Measurements from ENCODE around the gene RAPGEF2. TPM values are rescaled to one million over a fixed set of nuclear protein-coding genes. Genes with fewer than 3 reads are reported as not detected.

RAPGEF2 gene
- total and polyA plus RNA-seq, 2 donors (not counting 3 experiments of a cell fraction or from before 2014, with no cell fraction given), result 28.7 to 55.2 TPM

DNA sequence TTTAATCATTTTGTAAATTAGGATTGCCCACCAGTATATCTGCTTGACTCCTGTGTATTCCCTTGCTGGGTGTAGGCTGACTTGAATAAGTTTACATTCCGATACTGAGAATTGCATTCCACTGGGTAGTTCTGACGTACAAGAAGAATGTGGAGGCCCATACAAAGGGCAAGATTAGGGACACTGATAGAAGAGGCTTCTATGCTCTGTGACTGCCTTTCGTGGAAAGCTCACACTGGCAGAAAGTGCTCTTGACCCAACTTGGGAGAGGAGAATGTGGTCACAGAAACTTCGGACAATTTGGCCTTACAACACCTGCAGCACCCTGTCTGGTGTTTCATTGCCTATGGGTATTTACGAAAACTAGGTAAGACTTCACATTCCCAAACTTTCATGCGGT, 126.3 kb downstream of the RAPGEF2 start:
- FAIRE-seq (no peak), DNase-seq (ENCODE audit: low read depth, low spot score) (peak; percentile 51)
- Histone ChIP-seq H3K4me1 (ENCODE audit: control insufficient read depth, extremely low read depth, insufficient read depth, low read length) (peaks cover 22% of the 10 kb centered on the region), H3K4me3 (replicated peaks in 1 of 3; ENCODE audit: insufficient read depth in 1 of 3, low read depth in 1 of 3, low read length in 3 of 3) (no peak overlapping the region), H3K9me1 (replicated peaks; ENCODE audit: control insufficient read depth, extremely low read depth, insufficient read depth, low read length) (no peaks in the 10 kb centered on the region), H3K27ac (ENCODE audit: insufficient read depth, low read depth, low read length) (peak overlapping the region; percentile 16), H3K4me2 (ENCODE audit: insufficient read depth, low read length) (peak overlapping the region; percentile 78), H3K79me2 (ENCODE audit: control insufficient read depth, insufficient read depth, low read length) (peaks cover 43% of the 10 kb centered on the region), H3K9me3 (replicated peaks; ENCODE audit: control insufficient read depth, insufficient read depth, low read length) (no peaks in the 10 kb centered on the region), H4K20me1 (replicated peaks; ENCODE audit: control insufficient read depth, extremely low read depth, insufficient read depth, low read length) (no peaks in the 10 kb centered on the region), H3K9ac (replicated peaks; ENCODE audit: extremely low read depth, insufficient read depth, low read length) (peak overlapping the region; percentile 43), H3K36me3 (ENCODE audit: control insufficient read depth in 2 of 2, extremely low read depth in 1 of 2, insufficient read depth in 2 of 2, low read length in 2 of 2) (no peaks in the 10 kb centered on the region), H3K27me3 (ENCODE audit: control insufficient read depth in 2 of 2, insufficient read depth in 2 of 2, low read length in 2 of 2) (no peaks in the 10 kb centered on the region), H2AFZ (ENCODE audit: low read depth, low read length) (no peak overlapping the region)
- BruUV-seq (replicated peaks), result no TSS peak
- intact Hi-C loops (cut with micrococcal nuclease), result loop anchor here (2.0 to 5.0 kb wide), 4 partner anchors 24 to 208 kb away; no protein-coding TSS in a partner anchor
- ChIA-PET POLR2A (no interaction called here), CTCF (interaction anchor here (1.3 to 1.7 kb wide), 3 partner anchors 27 to 226 kb away, joined by 4 to 5 read pairs (median 5); no protein-coding TSS in a partner anchor)
- dilution Hi-C loops (cut with MboI; ENCODE audit: extremely low pct_ligation_motif_present, low sequenced_read_pairs), result no loop called here
- TF ChIP-seq, protein P1, sequence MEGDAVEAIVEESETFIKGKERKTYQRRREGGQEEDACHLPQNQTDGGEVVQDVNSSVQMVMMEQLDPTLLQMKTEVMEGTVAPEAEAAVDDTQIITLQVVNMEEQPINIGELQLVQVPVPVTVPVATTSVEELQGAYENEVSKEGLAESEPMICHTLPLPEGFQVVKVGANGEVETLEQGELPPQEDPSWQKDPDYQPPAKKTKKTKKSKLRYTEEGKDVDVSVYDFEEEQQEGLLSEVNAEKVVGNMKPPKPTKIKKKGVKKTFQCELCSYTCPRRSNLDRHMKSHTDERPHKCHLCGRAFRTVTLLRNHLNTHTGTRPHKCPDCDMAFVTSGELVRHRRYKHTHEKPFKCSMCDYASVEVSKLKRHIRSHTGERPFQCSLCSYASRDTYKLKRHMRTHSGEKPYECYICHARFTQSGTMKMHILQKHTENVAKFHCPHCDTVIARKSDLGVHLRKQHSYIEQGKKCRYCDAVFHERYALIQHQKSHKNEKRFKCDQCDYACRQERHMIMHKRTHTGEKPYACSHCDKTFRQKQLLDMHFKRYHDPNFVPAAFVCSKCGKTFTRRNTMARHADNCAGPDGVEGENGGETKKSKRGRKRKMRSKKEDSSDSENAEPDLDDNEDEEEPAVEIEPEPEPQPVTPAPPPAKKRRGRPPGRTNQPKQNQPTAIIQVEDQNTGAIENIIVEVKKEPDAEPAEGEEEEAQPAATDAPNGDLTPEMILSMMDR (IDR thresholded peaks at IDR 0.05; ENCODE audit: extremely low read depth in 1 of 2, insufficient read depth in 1 of 2, low read depth in 1 of 2, low read length in 2 of 2), result no peak
- TF ChIP-seq MYC (IDR thresholded peaks at IDR 0.05; ENCODE audit: low read depth, low read length), result no peak
- TF ChIP-seq POLR2A (IDR thresholded peaks at IDR 0.05; ENCODE audit: low read depth, low read length), result no peak
- TF ChIP-seq POLR2AphosphoS5 (IDR thresholded peaks at IDR 0.05; ENCODE audit: insufficient read depth, low read depth, low read length), result no peak
- no peak for TF ChIP-seq GATA2 (IDR thresholded peaks at IDR 0.05; ENCODE audit: insufficient read depth, insufficient read length, low read depth, low read length)
- no peak for TF ChIP-seq JUN (IDR thresholded peaks at IDR 0.05; ENCODE audit: borderline replicate concordance, insufficient read depth, insufficient read length, low read depth)
- TF ChIP-seq FOS (IDR thresholded peaks at IDR 0.05; ENCODE audit: borderline replicate concordance, insufficient read depth, low read length), result no peak
